ENCODE data around the gene OGDH. TPM values are rescaled to one million over a fixed set of nuclear protein-coding genes. Genes with fewer than 3 reads are reported as not detected.

The OGDH gene
- total and polyA plus RNA-seq, 4 donors: 10.8 to 71.2 (median 41.2) TPM

DNA sequence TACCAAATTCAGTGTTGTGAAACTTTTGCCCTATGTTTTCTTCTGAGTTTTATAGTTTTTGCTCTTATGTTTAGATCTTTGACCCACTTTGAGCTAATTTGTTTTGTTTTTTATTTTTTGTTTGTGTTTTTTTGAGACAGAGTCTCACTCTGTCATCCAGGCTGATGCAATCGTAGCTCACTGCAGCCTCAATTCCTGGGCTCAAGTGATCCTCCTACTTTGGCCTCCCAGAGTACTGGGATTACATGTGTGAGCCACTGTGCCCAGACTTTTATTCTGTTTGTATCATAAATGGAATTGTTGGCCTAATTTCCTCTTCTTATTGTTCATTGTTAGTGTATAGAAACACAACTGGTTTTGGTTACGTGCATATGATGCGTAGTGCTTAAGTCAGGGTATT is 99.0 kb downstream of the OGDH start (continued):
- TF ChIP-seq, protein P1, sequence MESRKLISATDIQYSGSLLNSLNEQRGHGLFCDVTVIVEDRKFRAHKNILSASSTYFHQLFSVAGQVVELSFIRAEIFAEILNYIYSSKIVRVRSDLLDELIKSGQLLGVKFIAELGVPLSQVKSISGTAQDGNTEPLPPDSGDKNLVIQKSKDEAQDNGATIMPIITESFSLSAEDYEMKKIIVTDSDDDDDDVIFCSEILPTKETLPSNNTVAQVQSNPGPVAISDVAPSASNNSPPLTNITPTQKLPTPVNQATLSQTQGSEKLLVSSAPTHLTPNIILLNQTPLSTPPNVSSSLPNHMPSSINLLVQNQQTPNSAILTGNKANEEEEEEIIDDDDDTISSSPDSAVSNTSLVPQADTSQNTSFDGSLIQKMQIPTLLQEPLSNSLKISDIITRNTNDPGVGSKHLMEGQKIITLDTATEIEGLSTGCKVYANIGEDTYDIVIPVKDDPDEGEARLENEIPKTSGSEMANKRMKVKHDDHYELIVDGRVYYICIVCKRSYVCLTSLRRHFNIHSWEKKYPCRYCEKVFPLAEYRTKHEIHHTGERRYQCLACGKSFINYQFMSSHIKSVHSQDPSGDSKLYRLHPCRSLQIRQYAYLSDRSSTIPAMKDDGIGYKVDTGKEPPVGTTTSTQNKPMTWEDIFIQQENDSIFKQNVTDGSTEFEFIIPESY (IDR thresholded peaks at IDR 0.05): no peak
- TF ChIP-seq, protein P2, sequence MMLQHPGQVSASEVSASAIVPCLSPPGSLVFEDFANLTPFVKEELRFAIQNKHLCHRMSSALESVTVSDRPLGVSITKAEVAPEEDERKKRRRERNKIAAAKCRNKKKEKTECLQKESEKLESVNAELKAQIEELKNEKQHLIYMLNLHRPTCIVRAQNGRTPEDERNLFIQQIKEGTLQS (IDR thresholded peaks at IDR 0.05): no peak
- TF ChIP-seq TAF1 (conservative IDR thresholded peaks at IDR 0.05) (no peak), FOXA2 (IDR thresholded peaks at IDR 0.05) (no peak), NR2F2 (IDR thresholded peaks at IDR 0.05) (no peak), RXRA (IDR thresholded peaks at IDR 0.05) (no peak), RAD21 (IDR thresholded peaks at IDR 0.05) (no peak), FOXA1 (IDR thresholded peaks at IDR 0.05) (no peak), YY1 (IDR thresholded peaks at IDR 0.05) (no peak), HNF4A (conservative IDR thresholded peaks at IDR 0.05) (no peak), HNF4G (IDR thresholded peaks at IDR 0.05) (no peak)
- TF ChIP-seq, protein P3, sequence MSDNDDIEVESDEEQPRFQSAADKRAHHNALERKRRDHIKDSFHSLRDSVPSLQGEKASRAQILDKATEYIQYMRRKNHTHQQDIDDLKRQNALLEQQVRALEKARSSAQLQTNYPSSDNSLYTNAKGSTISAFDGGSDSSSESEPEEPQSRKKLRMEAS (IDR thresholded peaks at IDR 0.05): no peak

DNA sequence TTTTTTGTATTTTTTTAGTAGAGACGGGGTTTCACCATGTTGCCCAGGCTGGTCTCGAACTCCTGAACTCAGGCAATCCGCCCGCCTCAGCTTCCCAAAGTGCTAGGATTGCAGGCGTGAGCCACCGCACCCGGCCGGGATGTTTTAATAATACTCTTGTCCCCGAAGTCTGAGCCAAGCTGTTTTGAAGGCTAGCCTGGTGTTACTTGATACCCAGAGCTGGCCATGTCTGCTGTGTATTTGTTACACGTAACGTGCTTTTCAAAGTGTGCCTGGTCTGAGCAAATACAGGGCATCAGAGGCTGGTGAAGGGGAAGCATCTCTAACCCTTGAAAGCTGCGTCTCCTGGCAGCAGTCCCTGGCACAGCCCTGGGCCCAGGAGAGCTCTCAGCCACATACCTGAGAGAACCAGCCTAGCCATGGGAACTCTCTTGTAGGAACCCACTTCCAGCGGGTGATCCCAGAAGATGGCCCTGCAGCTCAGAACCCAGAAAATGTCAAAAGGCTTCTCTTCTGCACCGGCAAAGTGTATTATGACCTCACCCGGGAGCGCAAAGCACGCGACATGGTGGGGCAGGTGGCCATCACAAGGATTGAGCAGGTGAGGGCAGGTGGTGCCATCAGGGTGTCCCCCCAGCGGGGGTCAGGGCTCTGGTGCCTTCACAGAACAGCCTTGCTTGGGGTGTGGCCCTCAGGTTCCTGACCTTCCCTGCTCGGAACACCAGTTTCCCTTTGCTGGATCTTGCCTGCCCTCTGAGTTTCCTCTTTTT is 100.5 kb downstream of the OGDH start:
- DNase-seq (ENCODE audit: low spot score): no peak
- TF ChIP-seq HNF4A (conservative IDR thresholded peaks at IDR 0.05): no peak
- TF ChIP-seq TAF1 (conservative IDR thresholded peaks at IDR 0.05): no peak
- no peak for TF ChIP-seq JUND (IDR thresholded peaks at IDR 0.05)
- TF ChIP-seq NR2F2 (IDR thresholded peaks at IDR 0.05): no peak
- no peak for TF ChIP-seq EGR1 (IDR thresholded peaks at IDR 0.05; ENCODE audit: low read depth in 2 of 2)
- TF ChIP-seq FOXA2 (IDR thresholded peaks at IDR 0.05): no peak
- no peak for TF ChIP-seq GABPA (IDR thresholded peaks at IDR 0.05 in 1 of 2, conservative IDR thresholded peaks at IDR 0.05 in 1 of 2)
- TF ChIP-seq SP1 (IDR thresholded peaks at IDR 0.05): no peak
- TF ChIP-seq, protein P3 (IDR thresholded peaks at IDR 0.05): no peak
- TF ChIP-seq, protein P1 (IDR thresholded peaks at IDR 0.05): no peak
- no peak for TF ChIP-seq YY1 (IDR thresholded peaks at IDR 0.05)
- TF ChIP-seq, protein P2 (IDR thresholded peaks at IDR 0.05): no peak
- TF ChIP-seq FOXA1 (IDR thresholded peaks at IDR 0.05): no peak
- TF ChIP-seq HNF4G (IDR thresholded peaks at IDR 0.05): no peak
- TF ChIP-seq RAD21 (IDR thresholded peaks at IDR 0.05): no peak
- no peak for TF ChIP-seq RXRA (IDR thresholded peaks at IDR 0.05)
- TF ChIP-seq, protein P4, sequence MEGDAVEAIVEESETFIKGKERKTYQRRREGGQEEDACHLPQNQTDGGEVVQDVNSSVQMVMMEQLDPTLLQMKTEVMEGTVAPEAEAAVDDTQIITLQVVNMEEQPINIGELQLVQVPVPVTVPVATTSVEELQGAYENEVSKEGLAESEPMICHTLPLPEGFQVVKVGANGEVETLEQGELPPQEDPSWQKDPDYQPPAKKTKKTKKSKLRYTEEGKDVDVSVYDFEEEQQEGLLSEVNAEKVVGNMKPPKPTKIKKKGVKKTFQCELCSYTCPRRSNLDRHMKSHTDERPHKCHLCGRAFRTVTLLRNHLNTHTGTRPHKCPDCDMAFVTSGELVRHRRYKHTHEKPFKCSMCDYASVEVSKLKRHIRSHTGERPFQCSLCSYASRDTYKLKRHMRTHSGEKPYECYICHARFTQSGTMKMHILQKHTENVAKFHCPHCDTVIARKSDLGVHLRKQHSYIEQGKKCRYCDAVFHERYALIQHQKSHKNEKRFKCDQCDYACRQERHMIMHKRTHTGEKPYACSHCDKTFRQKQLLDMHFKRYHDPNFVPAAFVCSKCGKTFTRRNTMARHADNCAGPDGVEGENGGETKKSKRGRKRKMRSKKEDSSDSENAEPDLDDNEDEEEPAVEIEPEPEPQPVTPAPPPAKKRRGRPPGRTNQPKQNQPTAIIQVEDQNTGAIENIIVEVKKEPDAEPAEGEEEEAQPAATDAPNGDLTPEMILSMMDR (IDR thresholded peaks at IDR 0.05; ENCODE audit: low read depth, low read length, missing input control): no peak
- H3K27ac ChIP-seq (ENCODE audit: low read depth in 1 of 2, low read length in 2 of 2): no peak overlapping the region
- WGBS: 95% methylated on average over 20 of the region's 20 CpGs
- H3K9me3 ChIP-seq (ENCODE audit: control insufficient read depth in 4 of 4, low read length in 3 of 4): no peaks in the 10 kb centered on the region
- H3K4me1 ChIP-seq (ENCODE audit: control insufficient read depth in 4 of 4, insufficient read depth in 4 of 4, low read length in 3 of 4): no peaks in the 10 kb centered on the region
- H3K4me3 ChIP-seq (ENCODE audit: low read depth in 1 of 3, low read length in 3 of 3): no peak overlapping the region
- H3K9ac ChIP-seq (ENCODE audit: low read depth in 1 of 2, low read length in 2 of 2): no peak overlapping the region
- H3K27me3 ChIP-seq (ENCODE audit: control insufficient read depth in 4 of 4, insufficient read depth in 4 of 4, low read length in 3 of 4): no peaks in the 10 kb centered on the region
- H3K36me3 ChIP-seq (ENCODE audit: control insufficient read depth in 4 of 4, insufficient read depth in 3 of 4, low read depth in 1 of 4, low read length in 3 of 4): peaks cover 5 to 37% (median 10%) of the 10 kb centered on the region in 4 donors
